ENCODE measurements around the gene MYO15A. TPM values are rescaled to one million over a fixed set of nuclear protein-coding genes. Genes with fewer than 3 reads are reported as not detected.

The MYO15A gene
- total RNA-seq, 1 experiment from 2014 or later: 2.8 TPM

- DNase-seq (ENCODE audit: low read depth, low spot score): no peak
- intact Hi-C loops (cut with micrococcal nuclease): loop anchor here (2.0 kb wide), 1 partner anchor 16 kb away; no protein-coding TSS in a partner anchor
- no TSS peak for BruUV-seq (replicated peaks)
- H3K9me2 ChIP-seq (ENCODE audit: insufficient read depth): no peaks in the 10 kb centered on the region
- TF ChIP-seq EZH2phosphoT487 (IDR thresholded peaks at IDR 0.05; ENCODE audit: borderline replicate concordance) (no peak), MAX (IDR thresholded peaks at IDR 0.05) (no peak), CEBPB (IDR thresholded peaks at IDR 0.05; ENCODE audit: low read depth) (no peak), RAD21 (IDR thresholded peaks at IDR 0.05; ENCODE audit: low read depth) (no peak), JUND (IDR thresholded peaks at IDR 0.05) (no peak), POLR2AphosphoS5 (IDR thresholded peaks at IDR 0.05; ENCODE audit: low read depth, low read length) (no peak), ELF1 (IDR thresholded peaks at IDR 0.05; ENCODE audit: borderline replicate concordance, low read depth) (no peak), POLR2A (IDR thresholded peaks at IDR 0.05; ENCODE audit: borderline replicate concordance, extremely low read depth, insufficient read depth, insufficient read length) (no peak), ATF3 (IDR thresholded peaks at IDR 0.05) (no peak), CBX3 (IDR thresholded peaks at IDR 0.05; ENCODE audit: low read depth) (no peak), EZH2 (IDR thresholded peaks at IDR 0.05) (no peak), SRF (IDR thresholded peaks at IDR 0.05; ENCODE audit: low read depth) (no peak), SIN3A (IDR thresholded peaks at IDR 0.05; ENCODE audit: low read depth) (no peak), ZFX (IDR thresholded peaks at IDR 0.05) (no peak), ZNF274 (IDR thresholded peaks at IDR 0.05; ENCODE audit: low read depth, low read length) (no peak), EGR1 (IDR thresholded peaks at IDR 0.05; ENCODE audit: low read depth) (no peak)
- TF ChIP-seq, protein P1, sequence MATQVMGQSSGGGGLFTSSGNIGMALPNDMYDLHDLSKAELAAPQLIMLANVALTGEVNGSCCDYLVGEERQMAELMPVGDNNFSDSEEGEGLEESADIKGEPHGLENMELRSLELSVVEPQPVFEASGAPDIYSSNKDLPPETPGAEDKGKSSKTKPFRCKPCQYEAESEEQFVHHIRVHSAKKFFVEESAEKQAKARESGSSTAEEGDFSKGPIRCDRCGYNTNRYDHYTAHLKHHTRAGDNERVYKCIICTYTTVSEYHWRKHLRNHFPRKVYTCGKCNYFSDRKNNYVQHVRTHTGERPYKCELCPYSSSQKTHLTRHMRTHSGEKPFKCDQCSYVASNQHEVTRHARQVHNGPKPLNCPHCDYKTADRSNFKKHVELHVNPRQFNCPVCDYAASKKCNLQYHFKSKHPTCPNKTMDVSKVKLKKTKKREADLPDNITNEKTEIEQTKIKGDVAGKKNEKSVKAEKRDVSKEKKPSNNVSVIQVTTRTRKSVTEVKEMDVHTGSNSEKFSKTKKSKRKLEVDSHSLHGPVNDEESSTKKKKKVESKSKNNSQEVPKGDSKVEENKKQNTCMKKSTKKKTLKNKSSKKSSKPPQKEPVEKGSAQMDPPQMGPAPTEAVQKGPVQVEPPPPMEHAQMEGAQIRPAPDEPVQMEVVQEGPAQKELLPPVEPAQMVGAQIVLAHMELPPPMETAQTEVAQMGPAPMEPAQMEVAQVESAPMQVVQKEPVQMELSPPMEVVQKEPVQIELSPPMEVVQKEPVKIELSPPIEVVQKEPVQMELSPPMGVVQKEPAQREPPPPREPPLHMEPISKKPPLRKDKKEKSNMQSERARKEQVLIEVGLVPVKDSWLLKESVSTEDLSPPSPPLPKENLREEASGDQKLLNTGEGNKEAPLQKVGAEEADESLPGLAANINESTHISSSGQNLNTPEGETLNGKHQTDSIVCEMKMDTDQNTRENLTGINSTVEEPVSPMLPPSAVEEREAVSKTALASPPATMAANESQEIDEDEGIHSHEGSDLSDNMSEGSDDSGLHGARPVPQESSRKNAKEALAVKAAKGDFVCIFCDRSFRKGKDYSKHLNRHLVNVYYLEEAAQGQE (IDR thresholded peaks at IDR 0.05; ENCODE audit: low read depth): no peak
- ChIA-PET POLR2A (no interaction called here), CTCF (no interaction called here), RAD21 (ENCODE audit: low non-redundant PET in 1 of 2, low total read pairs in 2 of 2, uncharacterized antibody in 2 of 2, unreplicated experiment in 2 of 2) (no interaction called here)
- ATAC-seq: no peak
- peaks cover 21 to 60% of the 10 kb centered on the region in 2 experiments for H3K4me1 ChIP-seq (ENCODE audit: control insufficient read depth in 1 of 2, insufficient read depth in 2 of 2, low read length in 2 of 2)
- no peaks in the 10 kb centered on the region for H3K9me3 ChIP-seq (ENCODE audit: control insufficient read depth in 1 of 2, insufficient read depth in 1 of 2, low read depth in 1 of 2, low read length in 2 of 2)
- H3K27ac ChIP-seq (ENCODE audit: low read depth, low read length): peak overlapping the region; percentile 40; the same call in 1 of the 2 replicates
- H3K9ac ChIP-seq (ENCODE audit: low read length): peak overlapping the region; percentile 34; the same call in 1 of the 2 replicates
- H3K27me3 ChIP-seq (ENCODE audit: insufficient read depth, low read length): no peaks in the 10 kb centered on the region
- H3K4me2 ChIP-seq (ENCODE audit: low read length): peak overlapping the region; percentile 55
- H2AFZ ChIP-seq (ENCODE audit: low read depth, low read length, poor library complexity, severe bottlenecking): no peak overlapping the region
- H3K79me2 ChIP-seq (ENCODE audit: insufficient read depth, low read length): no peaks in the 10 kb centered on the region
- H4K20me1 ChIP-seq (ENCODE audit: insufficient read depth): no peaks in the 10 kb centered on the region
- no peak overlapping the region for H3K4me3 ChIP-seq (replicated peaks in 1 of 2; ENCODE audit: low read depth in 1 of 2, low read length in 2 of 2)
- H3K36me3 ChIP-seq (ENCODE audit: control insufficient read depth in 1 of 2, insufficient read depth in 2 of 2, low read length in 2 of 2): no peaks in the 10 kb centered on the region
These were observed 48.4 kb downstream of the MYO15A start for GRCh38 chr17:18156976-18157280.

All from HCT116 (cell line).